Gastrocnemius medialis (tissue), 4 donors: ENCODE measurements around the gene NLGN4X. TPM values are rescaled to one million over a fixed set of nuclear protein-coding genes. Genes with fewer than 3 reads are reported as not detected.

Experiments used
- ATAC-seq, 2 donors: fragments of 150-250 bp; one replicate each; pipeline ENCODE4 v1.9.1; 2016
- DNase-seq, 2 donors: peaks; one replicate each; pipeline ENCODE4 v3.0.0-alpha.2; 2019
- H3K27ac ChIP-seq, 4 donors: fragments of 200-600 bp; sonication (generic); 1 replicate in 1 of 4; 2 replicates in 3 of 4; pipeline ENCODE4 v1.5.1; 2016 to 2018; ENCODE audit warnings: mild to moderate bottlenecking in 2 of 4, moderate library complexity in 1 of 4
- H3K27me3 ChIP-seq, 3 donors: fragments of 200-600 bp; sonication (generic) in 2 of 3; 1 replicate in 1 of 3; 2 replicates in 2 of 3; pipeline versions ENCODE4 v1.5.1 to v1.6.0; 2016 to 2019; ENCODE audit warnings: mild to moderate bottlenecking in 1 of 3, moderate library complexity in 1 of 3
- H3K36me3 ChIP-seq, 2 donors: fragments of 200-600 bp; sonication (generic) in 1 of 2; one replicate each; pipeline ENCODE4 v1.5.1; 2017 to 2018
- H3K4me1 ChIP-seq, 2 donors: fragments of 200-600 bp; sonication (generic) in 1 of 2; one replicate each; pipeline ENCODE4 v1.5.1; 2016 to 2017; ENCODE audit warnings: mild to moderate bottlenecking in 2 of 2
- H3K4me3 ChIP-seq, 4 donors: fragments of 200-600 bp; sonication (generic) in 3 of 4; 1 replicate in 1 of 4; 2 replicates in 3 of 4; pipeline ENCODE4 v1.5.1; 2016 to 2019; ENCODE audit warnings: mild to moderate bottlenecking in 2 of 4
- H3K9me3 ChIP-seq, 3 donors: fragments of 200-600 bp; sonication (generic) in 2 of 3; 1 replicate in 1 of 3; 2 replicates in 2 of 3; pipeline ENCODE4 v1.5.1; 2016 to 2019
- CTCF ChIP-seq, 5 experiments: fragments of 450-650 bp in 3 of 5; fragments of 200-600 bp in 2 of 5; sonication (generic) in 2 of 5; IDR thresholded peaks in 4 of 5; conservative IDR thresholded peaks in 1 of 5; 1 replicate in 4 of 5; 2 replicates in 1 of 5; pipeline ENCODE4 v1.5.1; 2016 to 2019; ENCODE audit warnings: antibody characterized with exemption in 5 of 5, mild to moderate bottlenecking in 3 of 5, moderate library complexity in 3 of 5
- POLR2A ChIP-seq, 2 donors: fragments of 450-650 bp; IDR thresholded peaks; one replicate each; pipeline ENCODE4 v1.6.1; 2017; ENCODE audit warnings: antibody characterized with exemption in 2 of 2, mild to moderate bottlenecking in 2 of 2, moderate library complexity in 2 of 2
- in situ Hi-C, 4 donors: fragments of 200-750 bp; cut with MboI; loops; one replicate each; pipeline versions ENCODE4 v1.15.0 to v1.8.0; 2017; ENCODE audit warnings: low sequenced_read_pairs in 4 of 4
- intact Hi-C: fragments of 100-400 bp; cut with DNase I; formaldehyde crosslinking; loops from one replicate; pipeline ENCODE4 v1.15.1; 2023; ENCODE audit warnings: low total_unique reads
- total RNA-seq, 4 donors: library from RNA; depleted of rRNA; stranded (reverse); fragments of >200 nt; gene quantifications; one replicate each; pipeline versions ENCODE4 v1.1.0 to v1.2.3, GENCODE V29; 2016

NLGN4X gene
- total RNA-seq, 4 donors from 2014 or later: 0.31 to 0.52 (median 0.47) TPM

- H3K36me3 ChIP-seq: no peaks in the 10 kb centered on the region
- H3K27ac ChIP-seq: no peak overlapping the region
- no peak for TF ChIP-seq POLR2A (IDR thresholded peaks at IDR 0.05)
- TF ChIP-seq CTCF (IDR thresholded peaks at IDR 0.05 in 4 of 5, conservative IDR thresholded peaks at IDR 0.05 in 1 of 5): no peak
- ATAC-seq (no peak), DNase-seq (no peak)
- H3K27me3 ChIP-seq: no peaks in the 10 kb centered on the region
- intact Hi-C loops (no loop called here), in situ Hi-C loops (no loop called here)
- H3K4me3 ChIP-seq: no peak overlapping the region
- H3K9me3 ChIP-seq: no peaks in the 10 kb centered on the region
- H3K4me1 ChIP-seq: no peaks in the 10 kb centered on the region
Measured at GRCh38 chrX:6029014-6029413, 199.7 kb downstream of the NLGN4X start.

- DNase-seq (no peak), ATAC-seq (no peak)
- no peak overlapping the region for H3K27ac ChIP-seq
- intact Hi-C loops: no loop called here
- no peaks in the 10 kb centered on the region for H3K27me3 ChIP-seq
- TF ChIP-seq CTCF (IDR thresholded peaks at IDR 0.05 in 4 of 5, conservative IDR thresholded peaks at IDR 0.05 in 1 of 5) (no peak), POLR2A (IDR thresholded peaks at IDR 0.05) (no peak)
- H3K4me3 ChIP-seq: no peak overlapping the region
- in situ Hi-C loops: no loop called here
- H3K4me1 ChIP-seq: no peaks in the 10 kb centered on the region
- H3K36me3 ChIP-seq: no peaks in the 10 kb centered on the region
- no peaks in the 10 kb centered on the region for H3K9me3 ChIP-seq
Measured at GRCh38 chrX:6026980-6027379, 201.7 kb downstream of the NLGN4X start.

GRCh38 chrX:6026429-6026828 lies 202.2 kb downstream of the NLGN4X start:
- Histone ChIP-seq H3K36me3 (no peaks in the 10 kb centered on the region), H3K4me1 (no peaks in the 10 kb centered on the region), H3K9me3 (no peaks in the 10 kb centered on the region), H3K4me3 (no peak overlapping the region), H3K27me3 (no peaks in the 10 kb centered on the region), H3K27ac (no peak overlapping the region)
- DNase-seq (no peak), ATAC-seq (no peak)
- in situ Hi-C loops (no loop called here), intact Hi-C loops (no loop called here)
- no peak for TF ChIP-seq CTCF (IDR thresholded peaks at IDR 0.05 in 4 of 5, conservative IDR thresholded peaks at IDR 0.05 in 1 of 5)
- no peak for TF ChIP-seq POLR2A (IDR thresholded peaks at IDR 0.05)

GRCh38 chrX:6024204-6024603 lies 204.5 kb downstream of the NLGN4X start:
- TF ChIP-seq CTCF (IDR thresholded peaks at IDR 0.05 in 4 of 5, conservative IDR thresholded peaks at IDR 0.05 in 1 of 5) (no peak), POLR2A (IDR thresholded peaks at IDR 0.05) (no peak)
- ATAC-seq: no peak
- intact Hi-C loops: no loop called here

More at GRCh38 chrX:6024204-6024603, 204.5 kb downstream of the NLGN4X start:
- no peak overlapping the region for H3K4me3 ChIP-seq
- H3K27ac ChIP-seq: no peak overlapping the region
- no peaks in the 10 kb centered on the region for H3K27me3 ChIP-seq
- H3K4me1 ChIP-seq: no peaks in the 10 kb centered on the region
- no peaks in the 10 kb centered on the region for H3K36me3 ChIP-seq
- in situ Hi-C loops: no loop called here
- no peaks in the 10 kb centered on the region for H3K9me3 ChIP-seq
- DNase-seq: no peak
